ENCODE data around the gene E4F1. TPM values are rescaled to one million over a fixed set of nuclear protein-coding genes. Genes with fewer than 3 reads are reported as not detected.

Gene E4F1
- total and polyA plus RNA-seq, 2 donors (not counting 3 experiments of a cell fraction or from before 2014, with no cell fraction given), result 28.6 to 32.7 TPM

DNA sequence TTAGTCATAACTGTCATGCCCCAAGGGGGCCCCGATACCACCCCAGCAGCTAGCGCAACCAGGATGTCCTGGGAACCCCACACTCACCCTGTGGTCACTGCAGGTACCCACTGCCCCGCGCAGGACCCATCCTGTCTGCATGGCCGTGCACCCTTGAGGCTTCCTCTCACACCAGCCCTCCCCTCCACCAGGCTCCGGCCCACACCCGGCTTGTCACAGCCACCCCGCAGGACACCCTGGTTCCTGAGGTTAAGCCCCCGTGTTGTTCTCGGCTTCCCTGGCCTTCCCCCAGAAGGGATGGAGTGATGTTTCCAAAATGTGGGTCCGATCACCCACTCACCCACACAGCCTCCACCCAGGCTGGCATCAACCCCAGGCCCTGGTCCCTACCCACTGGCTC, 20.4 kb downstream of the E4F1 start:
- ChIA-PET CTCF (no interaction called here), POLR2A (no interaction called here)
- no peak overlapping the region for H3K27ac ChIP-seq (ENCODE audit: insufficient read depth, low read depth, low read length)
- BruUV-seq (replicated peaks), result no TSS peak
- H3K27me3 ChIP-seq (ENCODE audit: control insufficient read depth in 2 of 2, insufficient read depth in 2 of 2, low read length in 2 of 2), result no peaks in the 10 kb centered on the region
- intact Hi-C loops (cut with micrococcal nuclease), result no loop called here
- H3K79me2 ChIP-seq (ENCODE audit: control insufficient read depth, insufficient read depth, low read length), result no peaks in the 10 kb centered on the region
- H3K4me2 ChIP-seq (ENCODE audit: insufficient read depth, low read length), result no peak overlapping the region
- dilution Hi-C loops (cut with MboI; ENCODE audit: extremely low pct_ligation_motif_present, low sequenced_read_pairs), result no loop called here
- no peaks in the 10 kb centered on the region for H4K20me1 ChIP-seq (replicated peaks; ENCODE audit: control insufficient read depth, extremely low read depth, insufficient read depth, low read length)
- no peak for DNase-seq (ENCODE audit: low read depth, low spot score)
- no peaks in the 10 kb centered on the region for H3K9me3 ChIP-seq (replicated peaks; ENCODE audit: control insufficient read depth, insufficient read depth, low read length)
- no peak overlapping the region for H3K4me3 ChIP-seq (replicated peaks in 1 of 3; ENCODE audit: insufficient read depth in 1 of 3, low read depth in 1 of 3, low read length in 3 of 3)
- H3K9me1 ChIP-seq (replicated peaks; ENCODE audit: control insufficient read depth, extremely low read depth, insufficient read depth, low read length), result no peaks in the 10 kb centered on the region
- no peak for FAIRE-seq
- TF ChIP-seq POLR2A (IDR thresholded peaks at IDR 0.05; ENCODE audit: low read depth, low read length) (no peak), EZH2 (IDR thresholded peaks at IDR 0.05; ENCODE audit: borderline replicate concordance, low read depth, low read length, severe bottlenecking) (no peak), JUN (IDR thresholded peaks at IDR 0.05; ENCODE audit: borderline replicate concordance, insufficient read depth, insufficient read length, low read depth) (no peak), FOS (IDR thresholded peaks at IDR 0.05; ENCODE audit: borderline replicate concordance, insufficient read depth, low read length) (no peak), MYC (IDR thresholded peaks at IDR 0.05; ENCODE audit: low read depth, low read length) (no peak)
- H3K4me1 ChIP-seq (ENCODE audit: control insufficient read depth, extremely low read depth, insufficient read depth, low read length), result no peaks in the 10 kb centered on the region
- H2AFZ ChIP-seq (ENCODE audit: low read depth, low read length), result no peak overlapping the region
- H3K36me3 ChIP-seq (ENCODE audit: control insufficient read depth in 2 of 2, extremely low read depth in 1 of 2, insufficient read depth in 2 of 2, low read length in 2 of 2), result peaks cover 12 to 33% of the 10 kb centered on the region in 2 experiments
- no peak overlapping the region for H3K9ac ChIP-seq (replicated peaks; ENCODE audit: extremely low read depth, insufficient read depth, low read length)

DNA sequence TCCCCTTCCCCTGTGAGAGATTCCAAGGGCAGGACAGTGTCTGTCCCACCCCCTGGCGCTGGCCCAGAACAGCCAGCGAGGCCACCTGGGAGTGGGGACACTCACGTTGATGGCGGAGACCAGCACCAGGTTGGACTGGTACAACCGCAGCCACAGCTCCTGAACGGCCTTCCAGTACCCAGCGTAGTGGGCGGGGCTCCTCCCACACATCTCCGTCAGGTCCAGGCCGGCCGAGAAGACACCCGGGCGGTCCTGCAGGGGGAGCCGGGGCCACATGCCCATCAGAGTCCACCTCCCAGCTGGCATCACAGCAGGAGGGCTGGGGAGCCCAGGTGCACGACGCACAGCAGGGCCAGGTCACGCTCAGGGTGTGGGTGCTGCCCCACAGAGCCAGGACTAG, 20.9 kb downstream of the E4F1 start:
- DNase-seq (ENCODE audit: low read depth, low spot score), result no peak
- peaks cover 12 to 33% of the 10 kb centered on the region in 2 experiments for H3K36me3 ChIP-seq (ENCODE audit: control insufficient read depth in 2 of 2, extremely low read depth in 1 of 2, insufficient read depth in 2 of 2, low read length in 2 of 2)
- H2AFZ ChIP-seq (ENCODE audit: low read depth, low read length), result no peak overlapping the region
- ChIA-PET CTCF (no interaction called here), POLR2A (no interaction called here)
- no peaks in the 10 kb centered on the region for H3K9me1 ChIP-seq (replicated peaks; ENCODE audit: control insufficient read depth, extremely low read depth, insufficient read depth, low read length)
- dilution Hi-C loops (cut with MboI; ENCODE audit: extremely low pct_ligation_motif_present, low sequenced_read_pairs), result no loop called here
- no peak overlapping the region for H3K27ac ChIP-seq (ENCODE audit: insufficient read depth, low read depth, low read length)
- no peaks in the 10 kb centered on the region for H3K27me3 ChIP-seq (ENCODE audit: control insufficient read depth in 2 of 2, insufficient read depth in 2 of 2, low read length in 2 of 2)
- FAIRE-seq, result no peak
- H4K20me1 ChIP-seq (replicated peaks; ENCODE audit: control insufficient read depth, extremely low read depth, insufficient read depth, low read length), result no peaks in the 10 kb centered on the region
- no peak overlapping the region for H3K9ac ChIP-seq (replicated peaks; ENCODE audit: extremely low read depth, insufficient read depth, low read length)
- no peaks in the 10 kb centered on the region for H3K4me1 ChIP-seq (ENCODE audit: control insufficient read depth, extremely low read depth, insufficient read depth, low read length)
- TF ChIP-seq JUN (IDR thresholded peaks at IDR 0.05; ENCODE audit: borderline replicate concordance, insufficient read depth, insufficient read length, low read depth) (no peak), EZH2 (IDR thresholded peaks at IDR 0.05; ENCODE audit: borderline replicate concordance, low read depth, low read length, severe bottlenecking) (no peak), POLR2A (IDR thresholded peaks at IDR 0.05; ENCODE audit: low read depth, low read length) (no peak), MYC (IDR thresholded peaks at IDR 0.05; ENCODE audit: low read depth, low read length) (no peak), GATA2 (IDR thresholded peaks at IDR 0.05; ENCODE audit: insufficient read depth, insufficient read length, low read depth, low read length) (no peak)
- TF ChIP-seq, protein P1, sequence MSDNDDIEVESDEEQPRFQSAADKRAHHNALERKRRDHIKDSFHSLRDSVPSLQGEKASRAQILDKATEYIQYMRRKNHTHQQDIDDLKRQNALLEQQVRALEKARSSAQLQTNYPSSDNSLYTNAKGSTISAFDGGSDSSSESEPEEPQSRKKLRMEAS (IDR thresholded peaks at IDR 0.05; ENCODE audit: insufficient read depth, insufficient read length), result no peak
- TF ChIP-seq, protein P2, sequence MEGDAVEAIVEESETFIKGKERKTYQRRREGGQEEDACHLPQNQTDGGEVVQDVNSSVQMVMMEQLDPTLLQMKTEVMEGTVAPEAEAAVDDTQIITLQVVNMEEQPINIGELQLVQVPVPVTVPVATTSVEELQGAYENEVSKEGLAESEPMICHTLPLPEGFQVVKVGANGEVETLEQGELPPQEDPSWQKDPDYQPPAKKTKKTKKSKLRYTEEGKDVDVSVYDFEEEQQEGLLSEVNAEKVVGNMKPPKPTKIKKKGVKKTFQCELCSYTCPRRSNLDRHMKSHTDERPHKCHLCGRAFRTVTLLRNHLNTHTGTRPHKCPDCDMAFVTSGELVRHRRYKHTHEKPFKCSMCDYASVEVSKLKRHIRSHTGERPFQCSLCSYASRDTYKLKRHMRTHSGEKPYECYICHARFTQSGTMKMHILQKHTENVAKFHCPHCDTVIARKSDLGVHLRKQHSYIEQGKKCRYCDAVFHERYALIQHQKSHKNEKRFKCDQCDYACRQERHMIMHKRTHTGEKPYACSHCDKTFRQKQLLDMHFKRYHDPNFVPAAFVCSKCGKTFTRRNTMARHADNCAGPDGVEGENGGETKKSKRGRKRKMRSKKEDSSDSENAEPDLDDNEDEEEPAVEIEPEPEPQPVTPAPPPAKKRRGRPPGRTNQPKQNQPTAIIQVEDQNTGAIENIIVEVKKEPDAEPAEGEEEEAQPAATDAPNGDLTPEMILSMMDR (IDR thresholded peaks at IDR 0.05; ENCODE audit: extremely low read depth in 1 of 2, insufficient read depth in 1 of 2, low read depth in 1 of 2, low read length in 2 of 2), result peak in 1 of 2 donors; percentile 3
- intact Hi-C loops (cut with micrococcal nuclease), result no loop called here
- no peak overlapping the region for H3K4me2 ChIP-seq (ENCODE audit: insufficient read depth, low read length)
- peaks cover 2% of the 10 kb centered on the region for H3K79me2 ChIP-seq (ENCODE audit: control insufficient read depth, insufficient read depth, low read length)
- H3K9me3 ChIP-seq (replicated peaks; ENCODE audit: control insufficient read depth, insufficient read depth, low read length), result no peaks in the 10 kb centered on the region
- H3K4me3 ChIP-seq (replicated peaks in 1 of 3; ENCODE audit: insufficient read depth in 1 of 3, low read depth in 1 of 3, low read length in 3 of 3), result no peak overlapping the region
- BruUV-seq (replicated peaks), result no TSS peak

All from endothelial cell of umbilical vein (primary cell).